NCI-H1694 (cell line): ENCODE results near the gene MED13L.
A peak's percentile ranks its signal among the peaks of the same experiment; 100 is the strongest.

Source experiments
- DNase-seq: peaks from one replicate; lab custom pipeline; 2025; lab: John Stamatoyannopoulos, UW

MED13L gene

DNA sequence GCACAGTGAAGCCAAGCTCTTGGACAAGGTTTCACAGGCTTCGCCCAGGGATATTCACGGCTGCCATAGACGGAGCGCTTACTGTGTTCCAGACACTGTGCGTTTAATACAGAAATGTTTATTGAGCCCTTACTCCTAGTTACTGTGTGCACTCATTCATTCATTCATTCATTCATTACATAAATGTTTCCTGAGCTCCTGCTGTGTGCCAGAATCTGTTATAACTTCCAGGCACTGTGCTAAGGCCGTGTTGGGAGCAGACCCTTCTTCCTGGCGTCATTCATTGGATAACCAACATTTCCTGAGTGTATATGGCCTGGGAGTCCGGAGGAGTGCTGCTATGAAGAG lies 760 bp upstream of the MED13L start:
- no peak for DNase-seq

DNA sequence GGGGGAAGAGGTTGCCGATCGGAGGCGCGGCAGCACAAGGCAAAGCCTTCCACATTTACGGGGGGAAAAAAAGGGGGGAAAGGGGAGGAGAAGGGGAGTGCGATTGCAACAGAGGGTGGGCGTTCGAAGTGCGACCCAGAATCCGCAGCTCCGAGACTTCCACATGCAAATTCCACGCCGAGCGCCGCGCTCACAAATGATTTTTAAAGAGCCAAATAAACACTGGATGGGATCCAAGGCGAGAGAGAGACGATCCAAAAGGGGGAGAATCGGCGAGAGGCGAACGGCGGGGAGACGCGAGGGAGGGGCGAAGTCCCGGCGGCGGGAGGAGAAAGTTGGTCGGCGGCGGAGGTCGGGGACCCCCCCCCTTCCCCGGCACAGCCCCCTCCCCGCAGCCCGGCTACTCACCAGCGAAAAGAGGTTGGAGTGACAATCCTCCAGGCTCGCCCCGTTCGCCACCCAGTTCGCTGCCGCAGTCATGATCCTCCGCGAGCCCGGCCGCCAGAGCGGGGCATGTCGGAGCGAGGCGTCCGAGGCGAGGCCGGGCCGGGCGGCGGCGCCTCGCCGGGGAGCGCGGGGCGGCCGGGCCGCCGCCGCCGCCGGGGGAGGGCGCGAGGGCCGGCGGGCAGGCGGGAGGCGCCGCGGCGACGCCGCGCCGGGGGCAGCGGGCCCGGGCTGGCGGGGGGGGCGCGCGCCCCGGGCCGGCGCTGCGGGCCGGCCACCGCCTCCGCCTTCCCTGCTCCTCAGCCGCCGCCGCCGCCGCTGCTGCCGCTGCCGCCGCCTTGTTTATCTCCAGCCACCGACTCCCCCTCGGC lies 634 bp downstream of the MED13L start:
- no peak for DNase-seq

- no peak for DNase-seq
Measured at GRCh38 chr12:116274551-116275375, 2.7 kb downstream of the MED13L start.

GRCh38 chr12:116273813-116274550 lies 3.5 kb downstream of the MED13L start:
- DNase-seq, result no peak

GRCh38 chr12:116267948-116268347 lies 9.5 kb downstream of the MED13L start:
- DNase-seq, result no peak

- no peak for DNase-seq
Measured at GRCh38 chr12:116266631-116267349, 10.7 kb downstream of the MED13L start.

DNA sequence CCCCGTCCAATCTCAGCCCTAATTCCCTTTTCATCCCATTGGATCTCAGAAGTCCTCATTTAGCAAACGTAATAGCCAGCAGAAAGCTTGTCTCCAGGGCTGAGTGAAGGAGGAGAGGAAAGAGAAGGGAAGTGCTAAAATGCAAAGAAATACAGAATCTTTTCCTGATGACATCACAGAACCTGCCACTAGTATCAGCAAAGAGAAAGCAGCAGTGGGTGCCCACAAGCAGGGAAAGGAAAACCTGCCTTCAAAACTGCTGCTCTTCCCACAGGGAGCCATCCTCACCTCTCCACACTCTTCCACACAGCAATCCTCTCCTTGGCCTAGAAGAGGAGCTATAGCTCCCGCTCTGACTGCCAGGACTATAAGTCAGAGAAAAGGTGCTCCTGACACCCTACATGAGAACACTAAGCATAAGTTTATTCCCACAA lies 11.3 kb downstream of the MED13L start:
- no peak for DNase-seq

GRCh38 chr12:116265351-116266147 lies 11.9 kb downstream of the MED13L start:
- no peak for DNase-seq

GRCh38 chr12:116264525-116265070 lies 12.9 kb downstream of the MED13L start:
- no peak for DNase-seq

DNA sequence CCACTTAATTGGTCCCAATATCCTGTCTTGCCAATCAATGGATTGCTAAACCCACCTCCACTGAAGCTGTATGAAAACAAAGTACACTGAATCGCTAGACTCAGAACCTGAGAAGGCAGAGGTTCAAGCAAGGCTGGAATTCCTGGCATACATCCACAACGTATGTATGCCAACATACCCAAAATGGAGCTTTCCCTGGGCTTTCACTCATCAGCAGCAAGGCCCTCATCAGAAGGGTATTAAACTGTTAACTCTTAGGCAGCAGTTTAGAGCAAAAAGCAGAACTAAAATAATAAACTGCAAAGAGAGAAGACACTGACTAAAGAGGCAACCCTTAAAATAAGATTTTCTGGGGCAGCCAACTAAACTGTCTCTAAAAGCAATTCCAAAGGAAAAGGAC lies 13.6 kb downstream of the MED13L start:
- DNase-seq, result peak; percentile 17

GRCh38 chr12:116263431-116263830 lies 14.1 kb downstream of the MED13L start:
- no peak for DNase-seq

DNA sequence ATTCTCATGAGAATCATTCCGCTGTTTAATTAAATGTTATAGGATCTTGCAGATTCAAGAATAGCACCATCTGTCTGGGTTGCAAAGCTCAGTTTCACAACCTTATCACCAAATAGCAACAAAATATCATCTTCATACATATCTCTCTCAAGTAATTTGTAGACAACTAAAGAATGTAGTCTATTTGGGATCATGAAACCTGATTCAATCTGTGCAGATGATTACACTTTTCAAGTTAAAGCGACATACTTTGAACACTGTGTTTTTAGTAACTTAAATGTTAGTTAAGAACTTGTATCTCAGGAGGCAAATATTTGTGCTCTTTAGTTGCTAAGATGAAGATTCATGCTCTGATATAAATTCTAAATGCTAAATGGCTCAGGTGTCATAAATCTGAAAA lies 14.8 kb downstream of the MED13L start:
- no peak for DNase-seq

- no peak for DNase-seq
Measured at GRCh38 chr12:116261525-116262100, 15.9 kb downstream of the MED13L start.

DNA sequence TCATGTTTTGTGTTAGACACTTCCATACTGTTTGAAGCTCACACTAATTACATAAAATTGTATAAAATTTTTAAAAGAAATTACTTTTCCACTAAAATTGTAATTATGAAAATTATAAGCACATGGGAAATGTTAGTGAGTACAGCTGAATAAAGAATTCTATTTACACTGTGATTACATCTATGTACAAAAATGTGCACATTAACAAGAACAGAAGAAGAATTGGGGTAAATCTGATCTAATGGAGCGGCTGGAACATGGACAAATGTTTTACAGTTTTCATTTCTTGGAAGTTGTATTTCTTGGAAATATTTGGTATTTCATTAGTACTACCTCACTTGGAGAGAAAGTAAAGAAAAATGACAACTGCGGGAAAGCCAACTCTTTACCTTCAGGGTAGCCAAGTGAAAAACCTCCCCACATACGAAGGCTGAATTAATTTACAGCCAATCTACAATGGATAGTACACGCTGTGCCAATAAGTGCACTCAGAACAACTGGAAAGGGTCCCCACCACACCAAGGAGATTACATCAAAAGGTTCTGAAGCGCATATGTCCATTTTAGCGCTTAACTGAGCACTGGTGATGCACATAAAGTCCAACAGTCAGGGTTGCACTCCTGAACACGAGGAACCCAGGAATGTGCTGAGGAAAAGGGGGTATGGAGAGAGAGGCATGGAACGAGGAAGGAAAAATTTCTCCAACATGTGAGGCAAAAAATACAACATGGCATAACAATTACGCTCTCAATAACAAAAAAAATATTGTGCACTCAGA lies 17.5 kb downstream of the MED13L start:
- no peak for DNase-seq

GRCh38 chr12:116257826-116258225 lies 19.7 kb downstream of the MED13L start:
- no peak for DNase-seq

DNA sequence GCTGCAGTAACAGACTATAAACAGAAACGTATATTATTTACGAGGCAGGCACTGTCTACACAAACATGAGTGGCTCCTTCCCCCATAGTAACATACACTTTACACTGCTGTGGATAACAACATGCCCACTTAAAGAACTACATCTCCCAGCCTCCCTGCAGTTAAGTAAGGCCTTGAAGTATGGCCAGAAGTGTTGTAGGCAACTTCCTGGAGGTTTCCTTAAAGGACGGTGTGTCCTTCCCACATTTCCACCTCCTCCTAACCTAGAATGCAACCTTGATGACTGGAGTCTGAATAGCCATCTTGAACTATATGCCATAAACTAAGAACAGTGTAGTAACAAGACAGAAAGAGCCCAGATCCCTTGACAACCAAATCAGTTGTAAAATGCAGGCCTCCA lies 20.3 kb downstream of the MED13L start:
- DNase-seq, result no peak

- no peak for DNase-seq
Measured at GRCh38 chr12:116249938-116250337, 27.6 kb downstream of the MED13L start.

- no peak for DNase-seq
Measured at GRCh38 chr12:116248930-116249329, 28.6 kb downstream of the MED13L start.

GRCh38 chr12:116248433-116248832 lies 29.1 kb downstream of the MED13L start:
- no peak for DNase-seq

DNA sequence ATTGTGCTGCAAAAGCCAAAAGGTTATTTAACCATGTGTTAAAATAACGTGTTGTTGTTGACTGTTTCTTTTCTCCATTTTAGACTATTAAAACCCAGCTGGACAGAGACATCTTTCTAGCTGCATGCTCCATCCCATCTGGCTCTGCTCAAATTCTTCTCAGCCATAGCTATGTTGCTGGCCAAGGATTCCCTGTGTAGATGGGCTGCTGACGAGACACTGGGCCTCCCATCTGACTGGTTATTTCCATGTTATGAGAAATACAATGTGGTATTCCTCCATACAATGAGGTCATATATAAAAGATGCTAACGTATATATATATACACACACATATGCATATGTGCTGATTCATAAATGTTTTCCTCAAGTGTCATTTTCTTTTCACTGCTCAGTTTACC lies 30.1 kb downstream of the MED13L start:
- no peak for DNase-seq
